ENCODE measurements around the gene WDR5. TPM values are rescaled to one million over a fixed set of nuclear protein-coding genes. Genes with fewer than 3 reads are reported as not detected.

Gene WDR5
- total and polyA plus RNA-seq, 4 donors: 15.7 to 27.3 (median 21.6) TPM

DNA sequence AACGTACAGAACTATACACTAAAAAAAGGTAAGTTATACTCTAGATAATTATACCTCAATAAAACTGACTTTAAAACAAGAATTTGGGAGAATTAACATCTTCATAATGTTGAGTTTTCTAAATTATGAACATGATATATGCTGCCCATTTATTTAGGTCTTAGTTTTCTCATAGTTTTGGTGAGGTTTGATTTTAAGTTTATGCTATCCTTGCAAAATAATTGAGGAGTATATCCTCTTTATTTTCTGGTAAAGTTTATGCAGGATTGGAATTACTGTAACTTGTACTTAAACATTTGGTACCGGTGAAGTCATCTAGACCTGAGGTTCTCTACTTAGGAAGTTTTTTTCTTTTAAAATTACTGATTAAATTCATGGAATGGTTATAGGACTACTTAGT is 67.3 kb downstream of the WDR5 start:
- ATAC-seq (ENCODE audit: insufficient read depth, low FRiP score): no peak
- TF ChIP-seq CTCF (IDR thresholded peaks at IDR 0.05; ENCODE audit: control extremely low read depth, extremely low read depth): no peak

GRCh38 chr9:134204041-134204440 is 68.2 kb downstream of the WDR5 start:
- Histone ChIP-seq H3K9me3 (ENCODE audit: control insufficient read depth in 4 of 4, insufficient read depth in 3 of 4, low read length in 3 of 4) (peaks cover 0 to 7% (median 2%) of the 10 kb centered on the region in 4 donors), H3K36me3 (ENCODE audit: control insufficient read depth in 4 of 4, insufficient read depth in 4 of 4, low read length in 4 of 4) (no peaks in the 10 kb centered on the region), H3K4me3 (no peak overlapping the region), H3K27me3 (ENCODE audit: control insufficient read depth in 3 of 3, insufficient read depth in 3 of 3, low read length in 2 of 3) (no peaks in the 10 kb centered on the region), H3K27ac (ENCODE audit: low read depth in 1 of 2, low read length in 1 of 2) (no peak overlapping the region), H3K9ac (ENCODE audit: insufficient read depth in 1 of 2, low read length in 2 of 2) (no peak overlapping the region), H3K4me1 (ENCODE audit: control insufficient read depth in 5 of 5, insufficient read depth in 5 of 5, low read length in 5 of 5) (peaks cover 0 to 7% (median 0%) of the 10 kb centered on the region in 5 donors)
- ATAC-seq (ENCODE audit: insufficient read depth, low FRiP score): no peak
- no peak for DNase-seq
- TF ChIP-seq CTCF (IDR thresholded peaks at IDR 0.05; ENCODE audit: control extremely low read depth, extremely low read depth): no peak
- WGBS, 2 donors: 96 to 100% methylated on average over 1 of the region's 1 CpG

More for the DNA sequence above, 67.3 kb downstream of the WDR5 start:
- no peak for DNase-seq
- no peaks in the 10 kb centered on the region for H3K36me3 ChIP-seq (ENCODE audit: control insufficient read depth in 4 of 4, insufficient read depth in 4 of 4, low read length in 4 of 4)
- no peak overlapping the region for H3K27ac ChIP-seq (ENCODE audit: low read depth in 1 of 2, low read length in 1 of 2)
- 87 to 88% methylated on average over 2 of the region's 2 CpGs for WGBS, 2 donors
- H3K4me1 ChIP-seq (ENCODE audit: control insufficient read depth in 5 of 5, insufficient read depth in 5 of 5, low read length in 5 of 5): peaks cover 0 to 7% (median 0%) of the 10 kb centered on the region in 5 donors
- H3K4me3 ChIP-seq: no peak overlapping the region
- H3K9me3 ChIP-seq (ENCODE audit: control insufficient read depth in 4 of 4, insufficient read depth in 3 of 4, low read length in 3 of 4): peaks cover 0 to 7% (median 2%) of the 10 kb centered on the region in 4 donors
- no peaks in the 10 kb centered on the region for H3K27me3 ChIP-seq (ENCODE audit: control insufficient read depth in 3 of 3, insufficient read depth in 3 of 3, low read length in 2 of 3)
- no peak overlapping the region for H3K9ac ChIP-seq (ENCODE audit: insufficient read depth in 1 of 2, low read length in 2 of 2)

- no peak overlapping the region for H3K9ac ChIP-seq (ENCODE audit: insufficient read depth in 1 of 2, low read length in 2 of 2)
- H3K27ac ChIP-seq (ENCODE audit: low read depth in 1 of 2, low read length in 1 of 2): peak overlapping the region in 1 of 2 donors; percentile 36
- peaks cover 0 to 7% (median 2%) of the 10 kb centered on the region in 4 donors for H3K9me3 ChIP-seq (ENCODE audit: control insufficient read depth in 4 of 4, insufficient read depth in 3 of 4, low read length in 3 of 4)
- peaks cover 0 to 13% (median 0%) of the 10 kb centered on the region in 5 donors for H3K4me1 ChIP-seq (ENCODE audit: control insufficient read depth in 5 of 5, insufficient read depth in 5 of 5, low read length in 5 of 5)
- WGBS, 2 donors: 69 to 81% methylated on average over 15 of the region's 15 CpGs
- DNase-seq (peak; percentile 60 to 83 (median 63)), ATAC-seq (ENCODE audit: insufficient read depth, low FRiP score) (no peak)
- no peak for TF ChIP-seq CTCF (IDR thresholded peaks at IDR 0.05; ENCODE audit: control extremely low read depth, extremely low read depth)
- no peaks in the 10 kb centered on the region for H3K27me3 ChIP-seq (ENCODE audit: control insufficient read depth in 3 of 3, insufficient read depth in 3 of 3, low read length in 2 of 3)
- H3K36me3 ChIP-seq (ENCODE audit: control insufficient read depth in 4 of 4, insufficient read depth in 4 of 4, low read length in 4 of 4): no peaks in the 10 kb centered on the region
- H3K4me3 ChIP-seq: no peak overlapping the region
Observed at GRCh38 chr9:134204991-134205578, 69.2 kb downstream of the WDR5 start.
